ENCODE results near the gene LILRB3. TPM values are rescaled to one million over a fixed set of nuclear protein-coding genes. Genes with fewer than 3 reads are reported as not detected.
"Not testable (repeated sequence)": the region's sequence is repeated elsewhere in the genome, so short reads cannot be mapped to it uniquely, and the experiment has no call there.

The LILRB3 gene
- total RNA-seq, 1 donor from 2014 or later, result not detected

- no peak for FAIRE-seq
- DNase-seq (ENCODE audit: low spot score in 2 of 2), result no peak
Measured at GRCh38 chr19:54191811-54192453, 30.9 kb downstream of the LILRB3 start.

GRCh38 chr19:54191011-54191810, 31.6 kb downstream of the LILRB3 start, which contains the start of gene TSEN34:
TSS of gene TSEN34 (plus strand) at chr19:54191308. CDS start at chr19:54191365, 57 bp downstream.
- FAIRE-seq (no peak), DNase-seq (ENCODE audit: low spot score in 2 of 2) (peak; percentile 71 to 83)

GRCh38 chr19:54190503-54191010, 32.2 kb downstream of the LILRB3 start:
- DNase-seq (ENCODE audit: low spot score in 2 of 2) (peak; percentile 87 to 94), FAIRE-seq (peak; percentile 95)

- DNase-seq (ENCODE audit: low spot score in 2 of 2) (peak in 1 of 2 donors; percentile 98), FAIRE-seq (peak; percentile 98)
Measured at GRCh38 chr19:54189735-54190502, 32.9 kb downstream of the LILRB3 start.

GRCh38 chr19:54189145-54189734, 33.6 kb downstream of the LILRB3 start, which contains the start of gene MBOAT7:
TSS of gene MBOAT7 (minus strand) at chr19:54189580. CDS start at chr19:54188508, 1,072 bp downstream.
- peak in 1 of 2 donors; percentile 98 for DNase-seq (ENCODE audit: low spot score in 2 of 2)
- no peak for FAIRE-seq

- no peak for FAIRE-seq
- DNase-seq (ENCODE audit: low spot score in 2 of 2), result peak in 1 of 2 donors; percentile 58
Measured at GRCh38 chr19:54188215-54188871, 34.5 kb downstream of the LILRB3 start.

GRCh38 chr19:54186934-54187381, 35.8 kb downstream of the LILRB3 start:
- FAIRE-seq (no peak), DNase-seq (ENCODE audit: low spot score in 2 of 2) (no peak)

GRCh38 chr19:54186351-54186750, 36.5 kb downstream of the LILRB3 start:
- DNase-seq (ENCODE audit: low spot score in 2 of 2) (no peak), FAIRE-seq (no peak)

- DNase-seq (ENCODE audit: low spot score in 2 of 2), result no peak
- no peak for FAIRE-seq
Measured at GRCh38 chr19:54183431-54183830, 39.4 kb downstream of the LILRB3 start.

- FAIRE-seq, result not testable (repeated sequence)
Measured at GRCh38 chr19:54181894-54182293, 40.9 kb downstream of the LILRB3 start.

GRCh38 chr19:54180691-54181091, 42.1 kb downstream of the LILRB3 start:
- no peak for FAIRE-seq

More at GRCh38 chr19:54181894-54182293, 40.9 kb downstream of the LILRB3 start:
- DNase-seq (ENCODE audit: low spot score in 2 of 2), result not testable (repeated sequence)

GRCh38 chr19:54179921-54180461, 42.8 kb downstream of the LILRB3 start:
- FAIRE-seq (no peak), DNase-seq (ENCODE audit: low spot score in 2 of 2) (peak in 1 of 2 donors; percentile 69)

More at GRCh38 chr19:54180691-54181091, 42.1 kb downstream of the LILRB3 start:
- DNase-seq (ENCODE audit: low spot score in 2 of 2), result no peak

- FAIRE-seq (no peak), DNase-seq (ENCODE audit: low spot score in 2 of 2) (peak in 1 of 2 donors; percentile 17)
Measured at GRCh38 chr19:54179262-54179852, 43.5 kb downstream of the LILRB3 start.

GRCh38 chr19:54178581-54179261, 44.1 kb downstream of the LILRB3 start:
- FAIRE-seq, result no peak
- DNase-seq (ENCODE audit: low spot score in 2 of 2), result peak in 1 of 2 donors; percentile 62

GRCh38 chr19:54173951-54174834, 48.6 kb downstream of the LILRB3 start:
- FAIRE-seq (no peak), DNase-seq (ENCODE audit: low spot score in 2 of 2) (no peak)

GRCh38 chr19:54173359-54173699, 49.5 kb downstream of the LILRB3 start:
- DNase-seq (ENCODE audit: low spot score in 2 of 2), result no peak
- FAIRE-seq, result no peak
